GM06990 (cell line): ENCODE results near the gene SPAG5.

Experiments
- DNase-seq: peaks from one replicate; pipeline ENCODE4 v3.0.0-alpha.2; 2011; ENCODE audit not compliant: insufficient read length; ENCODE audit errors: extremely low read depth
- H3K27me3 ChIP-seq: replicated peaks from 2 replicates; pipeline ENCODE4 v1.6.0; 2011; ENCODE audit warnings: low read length; ENCODE audit not compliant: control insufficient read depth, insufficient read depth
- H3K36me3 ChIP-seq: 2 replicates; pipeline ENCODE4 v1.5.1; 2011; ENCODE audit warnings: low read length; ENCODE audit not compliant: control insufficient read depth, insufficient read depth
- H3K4me3 ChIP-seq: replicated peaks from 2 replicates; pipeline ENCODE4 v1.5.1; 2011; ENCODE audit warnings: low read depth, mild to moderate bottlenecking, control low read depth, low read length
- CTCF ChIP-seq: IDR thresholded peaks from 2 replicates; pipeline ENCODE4 v1.5.1; 2011; ENCODE audit warnings: low read length, control low read depth, mild to moderate bottlenecking, inconsistent platforms; ENCODE audit not compliant: insufficient read depth, poor library complexity, severe bottlenecking

Gene SPAG5

GRCh38 chr17:28567604-28568003 lies 31.2 kb downstream of the SPAG5 start:
- peak; percentile 53 for DNase-seq
- Histone ChIP-seq H3K36me3 (peaks cover 8% of the 10 kb centered on the region), H3K4me3 (peak overlapping the region; percentile 37), H3K27me3 (no peaks in the 10 kb centered on the region)
- TF ChIP-seq CTCF = no peak

- no peaks in the 10 kb centered on the region for H3K27me3 ChIP-seq
- DNase-seq = no peak
- H3K36me3 ChIP-seq = peaks cover 18% of the 10 kb centered on the region
- TF ChIP-seq CTCF = no peak
- H3K4me3 ChIP-seq = no peak overlapping the region
Measured at GRCh38 chr17:28563475-28563874, 35.4 kb downstream of the SPAG5 start.

GRCh38 chr17:28555022-28555421 lies 43.8 kb downstream of the SPAG5 start:
- no peaks in the 10 kb centered on the region for H3K27me3 ChIP-seq
- peaks cover 37% of the 10 kb centered on the region for H3K36me3 ChIP-seq
- no peak for DNase-seq

GRCh38 chr17:28554565-28554964 lies 44.3 kb downstream of the SPAG5 start:
- Histone ChIP-seq H3K4me3 (no peak overlapping the region), H3K27me3 (no peaks in the 10 kb centered on the region), H3K36me3 (peaks cover 33% of the 10 kb centered on the region)
- peak; percentile 42 for TF ChIP-seq CTCF
- no peak for DNase-seq

More at GRCh38 chr17:28555022-28555421, 43.8 kb downstream of the SPAG5 start:
- no peak for TF ChIP-seq CTCF
- no peak overlapping the region for H3K4me3 ChIP-seq

GRCh38 chr17:28553000-28553505 lies 45.8 kb downstream of the SPAG5 start:
- no peak for DNase-seq
- Histone ChIP-seq H3K27me3 (no peaks in the 10 kb centered on the region), H3K4me3 (no peak overlapping the region), H3K36me3 (peaks cover 30% of the 10 kb centered on the region)
- no peak for TF ChIP-seq CTCF
